ENCODE measurements around the gene RASL11B. TPM values are rescaled to one million over a fixed set of nuclear protein-coding genes. Genes with fewer than 3 reads are reported as not detected.

Gene RASL11B
- 4.8 and 13.5 TPM in 2 replicates for total RNA-seq

GRCh38 chr4:52861879-52862616 is at the start of gene RASL11B:
Gene RASL11B, plus strand, starts transcription at chr4:52862317. Its CDS starts 191 bp downstream, at chr4:52862508.

Other genes starting within 250 kb of the RASL11B start
- 8.9 and 9.5 TPM in 2 replicates for gene USP46, start 203.0 kb upstream of the RASL11B start, total RNA-seq
- gene ERVMER34-1, start 110.9 kb upstream of the RASL11B start, total RNA-seq: under 0.01 TPM in 1 of 2 replicates, not detected in the other

Data from myometrial cell (primary cell).